ENCODE results near the gene BMPR1A. TPM values are rescaled to one million over a fixed set of nuclear protein-coding genes. Genes with fewer than 3 reads are reported as not detected.
A peak's percentile ranks its signal among the peaks of the same experiment; 100 is the strongest.
"Not testable (repeated sequence)": the region's sequence is repeated elsewhere in the genome, so short reads cannot be mapped to it uniquely, and the experiment has no call there.

Gene BMPR1A
- total RNA-seq, 1 donor from 2014 or later = 11.2 TPM

- H3K4me3 Mint-ChIP-seq (ENCODE audit: low read depth) = peak overlapping the region; percentile 27
- intact Hi-C loops (cut with micrococcal nuclease) = loop anchor here (10.0 kb wide), 1 partner anchor 532 kb away; the partner anchor contains the start of gene MINPP1
- H3K27me3 Mint-ChIP-seq (ENCODE audit: low read depth) = peaks cover 31% of the 10 kb centered on the region
- peak overlapping the region; percentile 1 for H3K27ac Mint-ChIP-seq
- H3K9me3 Mint-ChIP-seq = no peaks in the 10 kb centered on the region
- H3K4me1 Mint-ChIP-seq (ENCODE audit: low read depth) = peaks cover 8% of the 10 kb centered on the region
- H3K36me3 Mint-ChIP-seq (ENCODE audit: low read depth) = no peaks in the 10 kb centered on the region
- DNase-seq (ENCODE audit: low spot score) = no peak
Observed at GRCh38 chr10:86972613-86973380, 216.4 kb downstream of the BMPR1A start.

- peaks cover 24% of the 10 kb centered on the region for H3K27me3 Mint-ChIP-seq (ENCODE audit: low read depth)
- no peak overlapping the region for H3K4me3 Mint-ChIP-seq (ENCODE audit: low read depth)
- peaks cover 8% of the 10 kb centered on the region for H3K4me1 Mint-ChIP-seq (ENCODE audit: low read depth)
- no peaks in the 10 kb centered on the region for H3K36me3 Mint-ChIP-seq (ENCODE audit: low read depth)
- DNase-seq (ENCODE audit: low spot score) = no peak
- intact Hi-C loops (cut with micrococcal nuclease) = loop anchor here (10.0 kb wide), 1 partner anchor 530 kb away; the partner anchor contains the start of gene MINPP1
- H3K9me3 Mint-ChIP-seq = no peaks in the 10 kb centered on the region
- no peak overlapping the region for H3K27ac Mint-ChIP-seq
Observed at GRCh38 chr10:86974484-86974883, 218.1 kb downstream of the BMPR1A start.

- Mint-ChIP-seq H3K4me3 (ENCODE audit: low read depth) (no peak overlapping the region), H3K9me3 (no peaks in the 10 kb centered on the region), H3K4me1 (ENCODE audit: low read depth) (peaks cover 4% of the 10 kb centered on the region), H3K27ac (no peak overlapping the region), H3K36me3 (ENCODE audit: low read depth) (no peaks in the 10 kb centered on the region), H3K27me3 (ENCODE audit: low read depth) (peaks cover 18% of the 10 kb centered on the region)
- intact Hi-C loops (cut with micrococcal nuclease) = loop anchor here (10.0 kb wide), 1 partner anchor 528 kb away; the partner anchor contains the start of gene MINPP1
- no peak for DNase-seq (ENCODE audit: low spot score)
Observed at GRCh38 chr10:86976362-86977056, 220.1 kb downstream of the BMPR1A start.

- H3K4me3 Mint-ChIP-seq (ENCODE audit: low read depth); H3K9me3 Mint-ChIP-seq; H3K36me3 Mint-ChIP-seq (ENCODE audit: low read depth); H3K4me1 Mint-ChIP-seq (ENCODE audit: low read depth); H3K27ac Mint-ChIP-seq; DNase-seq (ENCODE audit: low spot score): not testable (repeated sequence)
- intact Hi-C loops (cut with micrococcal nuclease) = loop anchor here (10.0 kb wide), 1 partner anchor 526 kb away; the partner anchor contains the start of gene MINPP1
- H3K27me3 Mint-ChIP-seq (ENCODE audit: low read depth) = peaks cover 17% of the 10 kb centered on the region
Observed at GRCh38 chr10:86978457-86978856, 222.0 kb downstream of the BMPR1A start.

- Mint-ChIP-seq H3K4me3 (ENCODE audit: low read depth) (no peak overlapping the region), H3K4me1 (ENCODE audit: low read depth) (no peaks in the 10 kb centered on the region), H3K27ac (no peak overlapping the region), H3K27me3 (ENCODE audit: low read depth) (peaks cover 16% of the 10 kb centered on the region), H3K9me3 (no peaks in the 10 kb centered on the region), H3K36me3 (ENCODE audit: low read depth) (no peaks in the 10 kb centered on the region)
- no peak for DNase-seq (ENCODE audit: low spot score)
- intact Hi-C loops (cut with micrococcal nuclease) = loop anchor here (10.0 kb wide), 1 partner anchor 525 kb away; the partner anchor contains the start of gene MINPP1
Observed at GRCh38 chr10:86979296-86979818, 222.9 kb downstream of the BMPR1A start.

GRCh38 chr10:86979977-86980448, 223.6 kb downstream of the BMPR1A start:
- no peak overlapping the region for H3K4me3 Mint-ChIP-seq (ENCODE audit: low read depth)
- H3K27ac Mint-ChIP-seq = no peak overlapping the region
- peaks cover 18% of the 10 kb centered on the region for H3K27me3 Mint-ChIP-seq (ENCODE audit: low read depth)
- H3K4me1 Mint-ChIP-seq (ENCODE audit: low read depth) = no peaks in the 10 kb centered on the region
- H3K36me3 Mint-ChIP-seq (ENCODE audit: low read depth) = no peaks in the 10 kb centered on the region
- no peaks in the 10 kb centered on the region for H3K9me3 Mint-ChIP-seq
- DNase-seq (ENCODE audit: low spot score) = no peak
- intact Hi-C loops (cut with micrococcal nuclease) = loop anchor here (10.0 kb wide), 1 partner anchor 525 kb away; the partner anchor contains the start of gene MINPP1

GRCh38 chr10:86981020-86981419, 224.6 kb downstream of the BMPR1A start:
- H3K36me3 Mint-ChIP-seq (ENCODE audit: low read depth); H3K4me3 Mint-ChIP-seq (ENCODE audit: low read depth); H3K9me3 Mint-ChIP-seq; H3K4me1 Mint-ChIP-seq (ENCODE audit: low read depth); intact Hi-C loops (cut with micrococcal nuclease); H3K27ac Mint-ChIP-seq; DNase-seq (ENCODE audit: low spot score): not testable (repeated sequence)
- H3K27me3 Mint-ChIP-seq (ENCODE audit: low read depth) = peaks cover 20% of the 10 kb centered on the region

GRCh38 chr10:86981716-86982115, 225.3 kb downstream of the BMPR1A start:
- no peaks in the 10 kb centered on the region for H3K9me3 Mint-ChIP-seq
- H3K4me1 Mint-ChIP-seq (ENCODE audit: low read depth) = no peaks in the 10 kb centered on the region
- H3K27me3 Mint-ChIP-seq (ENCODE audit: low read depth) = peaks cover 24% of the 10 kb centered on the region
- H3K36me3 Mint-ChIP-seq (ENCODE audit: low read depth) = no peaks in the 10 kb centered on the region
- no peak overlapping the region for H3K4me3 Mint-ChIP-seq (ENCODE audit: low read depth)
- no peak for DNase-seq (ENCODE audit: low spot score)
- H3K27ac Mint-ChIP-seq = no peak overlapping the region
- intact Hi-C loops (cut with micrococcal nuclease) = no loop called here

Other genes with a start within 250 kb of the BMPR1A start
- 50.0 and 51.4 TPM in 2 replicates for gene WAPL, start 234.8 kb upstream of the BMPR1A start, total RNA-seq
- gene OPN4, start 102.1 kb upstream of the BMPR1A start, total RNA-seq = not detected in 2 replicates
- 0.05 TPM in 1 of 2 replicates, not detected in the other for gene LDB3, start 88.1 kb upstream of the BMPR1A start, total RNA-seq
- gene MMRN2, start 201.0 kb downstream of the BMPR1A start, total RNA-seq = not detected in 2 replicates
- gene SNCG, start 202.0 kb downstream of the BMPR1A start, total RNA-seq = not detected in 2 replicates
- gene ADIRF, start 211.9 kb downstream of the BMPR1A start, total RNA-seq = not detected in 2 replicates